GM12892 (cell line): ENCODE measurements around the gene C8A.

Experiments used
- DNase-seq: peaks from one replicate; pipeline ENCODE4 v3.0.0; 2011; ENCODE audit not compliant: insufficient read length
- FAIRE-seq: peaks from 2 replicates; lab custom pipeline; 2011; peaks lifted over from hg19 to GRCh38; lab: Jason Lieb, UNC
- POLR2A ChIP-seq: IDR thresholded peaks from 2 replicates; pipeline ENCODE4 v1.6.1; 2011; ENCODE audit warnings: low read depth, low read length, control low read depth
- POLR2AphosphoS5 ChIP-seq: IDR thresholded peaks from 2 replicates; pipeline ENCODE4 v1.6.1; 2011; ENCODE audit warnings: low read depth, low read length, control low read depth
- TAF1 ChIP-seq: IDR thresholded peaks from 2 replicates; pipeline ENCODE4 v1.6.1; 2011; ENCODE audit warnings: low read depth, mild to moderate bottlenecking, control low read depth, low read length, borderline replicate concordance

The C8A gene

DNA sequence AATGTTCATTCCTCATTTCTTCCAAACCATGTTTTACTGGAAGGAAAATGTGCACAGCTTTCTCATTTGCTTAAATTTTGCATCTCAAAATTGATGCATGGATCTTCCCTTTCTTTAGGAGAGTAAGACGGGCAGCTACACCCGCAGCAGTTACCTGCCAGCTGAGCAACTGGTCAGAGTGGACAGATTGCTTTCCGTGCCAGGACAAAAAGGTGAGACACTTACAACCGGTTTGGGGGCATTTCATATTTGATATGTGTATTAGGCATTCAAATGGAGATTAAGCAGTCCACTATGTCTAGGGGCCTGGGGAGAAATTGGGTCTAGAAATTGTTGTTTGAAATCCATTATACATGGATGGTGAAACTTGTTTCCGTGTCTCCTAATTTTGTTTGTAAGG is 12.9 kb downstream of the C8A start:
- DNase-seq (no peak), FAIRE-seq (no peak)
- no peak for TF ChIP-seq POLR2AphosphoS5
- no peak for TF ChIP-seq TAF1
- TF ChIP-seq POLR2A: no peak

DNA sequence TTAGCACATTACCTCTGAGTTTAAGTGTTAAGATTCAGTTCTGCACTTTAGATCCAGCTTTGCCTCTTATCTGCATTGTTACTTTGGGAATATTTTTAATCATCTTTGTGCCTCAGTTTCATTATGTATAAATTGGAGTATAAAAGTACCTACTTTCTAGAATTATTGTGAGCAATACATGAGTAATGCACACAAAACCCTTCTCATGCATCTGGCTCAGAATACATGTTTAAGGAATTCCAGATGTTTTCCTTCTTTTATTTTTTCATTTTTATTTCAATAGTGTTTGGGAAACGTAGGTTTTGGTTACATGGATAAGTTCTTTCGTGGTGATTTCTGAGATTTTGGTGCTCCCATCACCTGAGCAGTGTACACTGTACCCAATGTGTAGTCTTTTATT is 14.2 kb downstream of the C8A start:
- DNase-seq (no peak), FAIRE-seq (no peak)
- TF ChIP-seq POLR2AphosphoS5: no peak
- no peak for TF ChIP-seq POLR2A
- no peak for TF ChIP-seq TAF1

DNA sequence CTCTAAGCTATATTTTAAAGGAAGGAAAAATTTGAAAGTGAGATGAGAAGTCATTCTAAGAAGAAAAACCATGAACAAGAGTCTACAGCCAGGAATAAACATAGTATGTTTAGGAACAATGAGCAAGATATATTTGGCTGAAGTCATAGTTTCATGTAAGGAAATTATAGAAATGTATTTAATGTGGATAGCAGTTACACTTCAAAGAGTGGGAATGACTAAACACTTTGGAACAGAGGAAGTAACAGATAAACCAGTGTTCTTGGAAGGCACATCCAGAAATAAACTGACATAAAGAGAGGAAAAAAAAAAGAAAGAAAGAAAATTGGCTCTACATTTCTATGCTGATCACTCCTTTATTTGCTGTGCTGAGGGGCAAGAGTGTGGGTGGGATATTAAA is 18.0 kb downstream of the C8A start:
- no peak for TF ChIP-seq POLR2A
- no peak for TF ChIP-seq POLR2AphosphoS5
- no peak for TF ChIP-seq TAF1
- FAIRE-seq (no peak), DNase-seq (no peak)

DNA sequence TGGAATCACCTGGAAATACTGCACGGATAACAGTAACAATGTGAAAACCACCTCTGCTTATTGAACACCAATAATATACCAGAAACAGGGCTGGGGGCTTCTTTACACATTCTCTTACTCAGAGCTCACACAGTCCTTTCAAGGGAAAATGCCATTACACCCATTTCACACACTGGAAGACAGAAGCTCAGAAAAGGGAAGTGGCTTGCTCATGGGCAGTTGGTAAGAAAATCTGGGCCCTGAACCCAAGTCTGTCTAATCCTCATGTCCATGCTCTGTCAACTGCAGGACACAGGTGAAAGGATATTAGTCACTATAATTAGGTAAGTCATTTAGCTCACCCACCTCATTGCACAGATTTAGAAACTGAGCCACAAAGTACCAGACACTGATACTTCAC is 18.6 kb downstream of the C8A start:
- DNase-seq (no peak), FAIRE-seq (no peak)
- no peak for TF ChIP-seq POLR2A
- TF ChIP-seq POLR2AphosphoS5: no peak
- TF ChIP-seq TAF1: no peak

DNA sequence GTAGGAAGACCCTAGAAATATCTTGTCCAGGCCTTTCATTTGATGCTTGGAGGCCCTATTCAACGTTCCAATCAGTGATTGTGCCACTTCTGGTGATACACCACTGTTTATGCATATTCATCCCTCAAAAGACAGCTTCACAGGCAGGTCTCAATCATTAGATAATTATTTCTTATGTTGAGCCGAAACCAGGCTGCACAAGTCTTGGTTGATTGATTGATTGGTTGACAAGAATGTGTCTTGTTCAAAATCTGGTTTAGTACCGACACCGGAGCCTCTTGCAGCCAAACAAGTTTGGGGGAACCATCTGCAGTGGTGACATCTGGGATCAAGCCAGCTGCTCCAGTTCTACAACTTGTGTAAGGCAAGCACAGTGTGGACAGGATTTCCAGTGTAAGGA is 20.1 kb downstream of the C8A start:
- no peak for TF ChIP-seq TAF1
- TF ChIP-seq POLR2A: no peak
- no peak for TF ChIP-seq POLR2AphosphoS5
- DNase-seq: no peak
- FAIRE-seq: no peak

DNA sequence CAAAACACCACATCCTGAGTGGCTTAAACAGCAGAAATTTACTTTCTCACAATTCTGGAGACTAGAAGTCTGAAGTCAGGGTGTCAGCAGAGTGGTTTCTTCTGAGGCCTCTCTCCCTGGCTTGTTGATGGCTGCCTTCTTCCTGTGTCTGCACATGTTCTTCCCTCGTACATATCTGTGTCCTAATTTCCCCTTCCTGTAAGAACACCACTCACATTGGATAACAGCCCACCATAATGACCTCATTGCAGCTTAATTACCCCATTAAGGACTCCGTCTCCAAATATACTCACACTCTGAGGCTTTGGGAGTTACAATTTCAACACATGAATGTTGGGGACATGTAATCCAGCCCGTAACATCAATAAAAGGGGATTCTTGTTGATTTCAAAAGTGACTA is 23.4 kb downstream of the C8A start:
- no peak for FAIRE-seq
- no peak for DNase-seq
- TF ChIP-seq POLR2AphosphoS5: no peak
- TF ChIP-seq POLR2A: no peak
- no peak for TF ChIP-seq TAF1

DNA sequence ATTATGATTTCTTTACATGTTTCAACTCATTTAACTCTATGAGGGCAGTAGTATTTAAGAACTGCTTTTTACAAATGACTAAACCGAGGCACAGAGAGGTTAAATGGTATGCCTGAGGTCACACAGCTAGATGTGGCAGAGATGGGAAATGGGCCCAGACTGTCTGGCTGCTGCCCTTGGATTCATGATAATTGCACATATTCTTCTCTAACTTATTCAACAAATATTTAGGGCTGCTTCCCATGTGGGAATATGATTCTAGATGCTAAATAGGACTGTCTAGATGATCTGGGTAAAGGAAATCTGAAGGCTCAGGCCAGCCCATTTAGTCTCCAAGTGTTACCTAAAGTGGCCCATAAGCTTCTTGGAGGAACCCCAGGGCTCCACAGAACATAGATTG is 26.2 kb downstream of the C8A start:
- FAIRE-seq: no peak
- TF ChIP-seq POLR2AphosphoS5 (no peak), TAF1 (no peak), POLR2A (no peak)
- DNase-seq: no peak

DNA sequence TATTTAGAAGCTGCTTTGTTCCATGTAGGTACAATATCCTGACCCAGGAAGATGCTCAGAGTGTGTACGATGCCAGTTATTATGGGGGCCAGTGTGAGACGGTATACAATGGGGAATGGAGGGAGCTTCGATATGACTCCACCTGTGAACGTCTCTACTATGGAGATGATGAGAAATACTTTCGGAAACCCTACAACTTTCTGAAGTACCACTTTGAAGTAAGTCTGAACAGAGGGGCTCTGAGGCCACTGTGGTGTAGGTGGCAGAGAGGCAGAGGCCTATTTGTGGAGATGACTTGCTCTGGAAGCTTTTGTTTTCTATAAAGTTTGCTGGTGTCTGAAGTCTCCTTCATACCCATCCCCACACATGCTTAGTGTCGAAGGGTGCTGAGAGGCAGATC is 26.8 kb downstream of the C8A start:
- FAIRE-seq (no peak), DNase-seq (no peak)
- TF ChIP-seq TAF1 (no peak), POLR2AphosphoS5 (no peak), POLR2A (no peak)

DNA sequence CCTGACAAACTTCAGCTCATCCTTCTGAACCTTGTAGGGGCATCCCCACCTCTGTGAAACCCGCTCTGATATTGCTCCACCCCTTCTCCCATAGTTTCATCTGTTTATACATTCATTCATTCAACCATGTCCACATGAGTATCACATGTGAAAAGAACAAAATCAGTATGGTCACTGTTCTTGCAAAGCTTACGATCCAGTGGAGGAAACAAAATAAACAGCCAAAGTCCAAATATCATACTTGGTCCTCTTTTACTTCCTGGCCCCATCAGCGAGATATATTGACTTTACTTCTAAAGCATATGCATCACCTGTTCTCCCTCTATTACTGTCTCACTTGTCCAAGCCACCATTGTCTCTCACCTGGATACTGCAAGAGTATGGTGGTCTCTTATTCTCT is 35.6 kb downstream of the C8A start:
- DNase-seq (no peak), FAIRE-seq (no peak)
- TF ChIP-seq POLR2A: no peak
- no peak for TF ChIP-seq TAF1
- no peak for TF ChIP-seq POLR2AphosphoS5

DNA sequence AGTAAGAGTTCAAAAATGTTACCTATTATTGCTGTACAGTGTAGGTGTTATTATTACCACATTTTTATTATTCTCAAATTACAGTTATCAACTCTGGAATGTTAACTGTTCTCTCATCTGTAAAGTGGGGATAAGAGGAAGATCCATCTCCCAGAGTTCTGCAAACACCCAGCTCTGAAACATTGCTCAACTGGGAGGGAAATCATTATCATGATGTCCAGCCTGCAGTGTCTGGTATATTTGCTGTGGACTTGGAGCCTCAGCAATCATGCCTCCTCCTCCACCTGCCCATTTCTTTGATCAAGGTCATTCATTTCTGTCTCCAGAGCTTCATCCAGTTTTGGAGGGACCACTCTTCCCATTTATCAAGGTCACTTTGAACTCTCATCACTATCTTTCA is 39.4 kb downstream of the C8A start:
- TF ChIP-seq TAF1 (no peak), POLR2AphosphoS5 (no peak), POLR2A (no peak)
- no peak for FAIRE-seq

DNA sequence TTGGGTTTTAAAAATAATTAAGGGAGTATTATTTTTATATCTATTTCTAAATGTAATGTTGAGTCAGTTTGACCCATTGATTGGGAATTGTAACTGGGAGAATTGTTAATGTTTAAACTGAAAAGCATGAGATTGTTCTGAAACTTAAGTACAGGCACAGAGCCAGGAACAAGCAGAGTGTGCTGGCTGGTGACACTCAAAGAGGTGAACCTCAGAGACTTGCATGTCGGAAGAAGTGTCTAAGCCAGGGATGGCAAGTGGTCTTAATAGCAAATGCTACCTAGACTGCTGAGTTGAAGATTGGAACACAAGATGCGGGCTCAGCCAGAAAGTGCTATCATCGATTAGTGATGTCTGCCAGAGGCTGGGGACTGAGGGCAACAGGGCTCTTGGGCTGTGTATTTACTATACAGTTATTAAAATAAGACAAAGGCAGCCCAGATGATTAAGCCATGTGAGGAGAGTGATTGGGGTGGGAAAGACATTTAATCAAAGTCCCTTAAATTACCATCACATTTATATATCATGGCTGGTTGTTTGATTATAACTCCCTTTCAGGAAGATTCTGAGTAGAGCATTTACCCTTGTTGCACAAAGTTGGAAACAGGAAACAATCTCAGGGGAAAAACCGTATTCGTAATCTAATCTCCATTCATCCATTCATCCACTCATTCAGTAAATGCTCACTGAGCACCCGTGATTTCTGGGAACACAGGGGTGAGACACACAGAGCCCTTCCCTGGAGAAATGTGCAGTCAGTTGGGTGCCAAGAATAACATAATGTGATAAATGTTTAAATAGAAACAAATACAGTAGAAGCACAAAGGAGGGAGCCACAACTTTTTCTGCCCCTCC is 42.8 kb downstream of the C8A start:
- DNase-seq (no peak), FAIRE-seq (no peak)
- no peak for TF ChIP-seq POLR2AphosphoS5
- no peak for TF ChIP-seq POLR2A
- no peak for TF ChIP-seq TAF1

More for the DNA sequence above, 39.4 kb downstream of the C8A start:
- DNase-seq: no peak

DNA sequence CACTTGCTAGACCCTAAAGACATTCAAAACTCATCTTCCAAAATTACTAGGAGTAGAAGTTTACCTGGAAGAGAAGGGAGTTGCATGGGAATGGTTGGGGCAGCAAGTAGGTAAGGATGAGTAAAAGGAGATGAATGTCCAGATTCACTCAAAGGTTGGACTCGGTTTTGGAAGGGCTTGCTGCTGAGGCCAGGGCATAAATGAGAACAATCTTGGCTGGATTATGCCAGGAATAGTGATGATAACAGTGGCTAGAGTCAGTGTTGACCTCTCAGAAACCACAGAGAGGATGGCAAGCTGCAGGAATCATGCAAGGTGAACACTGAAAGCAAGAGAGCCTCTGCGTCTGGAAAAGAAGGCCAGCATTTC is 43.4 kb downstream of the C8A start:
- no peak for DNase-seq
- TF ChIP-seq POLR2A (no peak), POLR2AphosphoS5 (no peak), TAF1 (no peak)
- FAIRE-seq: no peak

DNA sequence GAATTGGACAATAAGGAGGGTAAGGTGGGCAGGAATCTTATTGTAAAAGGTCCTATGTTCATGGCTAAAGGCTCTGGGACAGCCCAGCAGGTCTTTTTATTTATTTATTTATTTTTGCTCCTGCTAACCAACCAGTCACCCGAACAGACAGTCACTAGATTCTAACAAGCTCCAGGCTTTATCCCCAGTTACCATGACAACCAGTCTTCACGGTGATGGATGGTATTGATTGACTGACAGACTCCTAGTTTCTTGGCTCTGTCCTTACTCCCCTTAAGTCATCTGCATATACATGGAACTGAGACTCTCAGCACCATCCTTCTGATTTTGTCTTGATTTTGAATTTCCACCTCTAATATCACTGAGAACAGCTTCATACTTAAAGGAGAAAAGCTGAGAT is 44.3 kb downstream of the C8A start:
- TF ChIP-seq POLR2AphosphoS5 (no peak), POLR2A (no peak), TAF1 (no peak)
- DNase-seq (no peak), FAIRE-seq (no peak)
